ENCODE measurements around the gene RPL18. TPM values are rescaled to one million over a fixed set of nuclear protein-coding genes. Genes with fewer than 3 reads are reported as not detected.
A peak's percentile ranks its signal among the peaks of the same experiment; 100 is the strongest.

RPL18 gene
- total RNA-seq, 2 experiments from 2014 or later: 1,968 to 2,008 TPM

DNA sequence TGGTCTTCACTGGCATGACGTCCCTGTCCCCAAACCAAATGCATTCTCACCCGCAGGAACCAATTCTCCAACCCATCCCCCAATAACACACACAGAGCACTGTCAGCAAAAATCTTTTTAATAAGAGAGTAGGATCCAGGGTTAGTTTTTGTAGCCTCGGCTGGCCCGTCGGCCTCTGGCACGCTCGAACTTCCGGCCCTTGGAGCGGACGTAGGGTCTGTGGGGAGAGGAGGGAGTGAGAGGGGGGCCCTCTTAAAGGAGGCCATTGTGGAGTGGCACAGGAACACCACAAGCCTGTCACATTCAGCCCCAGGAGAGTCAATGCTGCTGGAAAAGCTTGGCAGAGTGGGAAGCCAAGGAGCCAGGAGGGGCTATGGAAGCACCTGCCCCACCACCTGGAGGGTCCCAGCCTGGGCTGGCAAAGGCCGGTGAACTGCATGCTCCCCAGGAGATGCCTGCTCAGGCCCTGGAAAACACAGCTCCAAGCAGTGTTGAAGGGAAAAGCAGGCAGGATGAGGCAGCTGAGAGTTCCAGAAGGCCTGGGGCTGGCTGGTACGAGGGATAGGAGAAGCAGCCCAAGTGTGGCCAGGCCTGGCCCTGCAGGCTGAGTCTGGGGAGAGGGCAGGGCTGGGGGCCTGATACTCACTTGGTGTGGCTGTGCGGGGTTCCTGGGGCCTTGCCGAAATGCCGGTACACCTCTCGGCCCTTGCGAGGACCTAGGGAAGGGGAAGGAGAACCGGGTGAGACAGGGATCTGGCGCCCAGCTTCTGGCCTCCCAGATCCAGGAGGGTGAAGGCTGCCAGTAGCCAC, 3.5 kb downstream of the RPL18 start:
- no peak for DNase-seq
- H3K4me1 Mint-ChIP-seq: peaks cover 25% of the 10 kb centered on the region
- H3K4me3 Mint-ChIP-seq: peak overlapping the region; percentile 37
- H3K36me3 Mint-ChIP-seq: peaks cover 50% of the 10 kb centered on the region
- H3K27me3 Mint-ChIP-seq: no peaks in the 10 kb centered on the region
- H3K9me3 Mint-ChIP-seq: no peaks in the 10 kb centered on the region
- H3K27ac Mint-ChIP-seq: peak overlapping the region; percentile 32

DNA sequence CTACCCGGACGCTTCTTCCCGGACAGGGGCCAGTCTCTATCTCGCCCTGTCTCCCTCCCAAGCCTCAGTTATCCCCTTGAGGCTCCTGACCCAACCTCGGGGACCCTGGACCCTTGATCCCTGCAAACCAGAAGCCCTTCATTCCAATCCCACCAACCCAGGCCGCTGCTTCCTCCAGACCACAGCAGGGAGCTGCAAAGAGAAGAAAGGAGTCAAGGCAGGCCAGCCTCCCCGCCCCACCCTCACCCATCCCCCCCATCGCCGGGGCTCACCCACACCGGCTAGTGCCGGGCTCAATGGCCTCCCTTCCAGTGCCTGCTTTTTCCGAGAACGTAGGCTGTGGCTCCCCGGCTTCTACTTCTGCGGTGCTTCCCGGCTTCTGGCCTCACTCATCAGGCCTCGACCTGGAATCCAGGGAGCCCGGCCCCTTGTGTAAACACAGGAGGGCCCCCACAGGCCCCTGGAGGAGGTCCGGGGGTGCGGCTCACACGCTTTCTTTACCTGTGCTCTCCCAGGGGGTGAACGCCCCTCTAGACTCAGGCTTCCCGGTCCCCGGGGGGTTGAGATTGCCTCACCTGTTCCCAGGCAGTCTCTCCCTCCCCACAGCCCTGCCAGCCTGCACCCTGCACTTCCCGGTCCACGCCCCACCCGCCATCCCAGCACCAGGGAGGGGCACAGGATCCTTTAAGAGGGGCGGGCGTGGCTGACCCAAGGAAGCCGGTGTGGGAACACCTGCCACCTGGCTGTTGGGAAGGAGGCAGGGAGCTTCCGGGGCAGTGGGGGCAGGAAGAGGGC, 4.3 kb downstream of the RPL18 start, which contains the start of gene FAM83E:
Gene FAM83E (minus strand): TSS at position 641 of the 795 bp plus-strand sequence. CDS start 1,704 bp downstream, outside the sequence.
- Mint-ChIP-seq H3K27ac (peak within 1 kb of the TSS; percentile 60), H3K36me3 (peaks cover 45% of the 10 kb centered on the region), H3K4me1 (peaks cover 18% of the 10 kb centered on the region), H3K27me3 (no peaks in the 10 kb centered on the region), H3K4me3 (peak within 1 kb of the TSS; percentile 37), H3K9me3 (no peaks in the 10 kb centered on the region)
- no peak for DNase-seq

DNA sequence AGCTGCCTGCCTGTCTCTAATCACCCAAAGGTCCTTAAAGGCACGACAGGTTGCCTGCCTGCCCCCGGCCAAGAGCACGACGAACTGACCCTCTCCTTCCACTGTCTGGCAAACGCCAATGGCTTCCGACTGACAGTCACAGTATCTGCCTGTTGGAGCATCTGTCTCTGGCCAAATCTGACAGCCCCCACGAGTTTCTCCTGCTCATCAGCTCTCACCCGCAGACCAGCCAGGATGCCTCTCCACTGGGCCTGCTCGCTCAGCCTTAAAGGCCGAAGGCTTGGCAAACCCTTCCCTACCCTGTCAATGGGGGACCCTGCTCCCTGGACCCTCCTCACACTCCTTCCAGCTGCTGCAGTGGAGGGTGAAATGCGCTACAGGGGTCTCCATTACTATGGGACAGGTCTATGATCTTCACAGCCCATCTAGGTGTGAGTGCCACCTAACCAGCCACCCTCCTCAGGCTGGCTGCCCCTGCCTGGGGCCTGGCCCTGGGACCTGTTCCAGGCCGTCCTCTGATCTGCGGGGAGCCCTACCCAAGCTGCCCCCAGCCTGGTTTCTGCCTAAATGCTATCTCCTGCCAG, 5.0 kb downstream of the RPL18 start:
- Mint-ChIP-seq H3K27ac (peak overlapping the region; percentile 60), H3K9me3 (no peaks in the 10 kb centered on the region), H3K27me3 (no peaks in the 10 kb centered on the region), H3K36me3 (peaks cover 42% of the 10 kb centered on the region), H3K4me1 (peaks cover 15% of the 10 kb centered on the region), H3K4me3 (peak overlapping the region; percentile 34)
- DNase-seq: no peak

DNA sequence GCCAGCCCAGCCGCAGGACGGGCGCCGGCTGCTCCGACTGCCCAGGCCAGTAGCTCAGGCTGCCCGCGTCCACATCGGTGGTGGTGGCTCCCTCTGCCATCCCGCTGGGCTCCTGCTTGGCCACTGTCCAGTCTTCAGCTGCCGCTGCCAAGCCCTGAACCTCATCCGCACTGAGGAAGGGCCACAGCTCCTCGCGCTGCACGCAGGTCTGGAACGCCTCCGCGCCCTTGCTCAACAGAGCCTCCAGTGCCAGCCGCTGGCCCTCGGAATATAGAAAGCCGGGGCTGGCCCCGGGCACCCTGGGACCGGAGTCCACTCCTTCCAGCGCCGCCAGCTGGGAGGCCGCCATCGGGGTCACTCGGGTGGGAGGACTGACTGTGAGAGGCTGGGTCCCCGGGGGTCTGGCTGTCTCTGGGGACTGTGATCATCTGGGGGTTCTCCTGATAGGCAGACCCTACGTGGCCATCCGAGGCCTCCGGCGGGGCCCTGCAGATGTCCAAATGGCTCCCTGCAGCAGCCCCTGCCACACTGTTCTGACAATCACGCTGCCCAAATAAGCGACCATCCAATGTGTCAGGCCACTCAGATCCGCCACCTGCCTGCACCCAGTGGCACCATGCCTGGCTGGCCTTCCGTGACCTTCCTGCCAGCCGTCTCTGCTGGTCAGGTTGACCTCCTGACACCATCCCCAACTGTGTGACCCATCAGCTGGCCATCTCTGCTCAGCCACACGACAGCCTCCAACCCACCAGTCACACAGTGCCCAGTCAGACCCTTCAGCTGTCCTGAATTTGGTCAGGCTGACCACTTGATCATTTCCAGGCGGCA, 5.7 kb downstream of the RPL18 start:
- peak overlapping the region; percentile 6 for H3K4me3 Mint-ChIP-seq
- H3K27me3 Mint-ChIP-seq: no peaks in the 10 kb centered on the region
- DNase-seq: no peak
- H3K27ac Mint-ChIP-seq: peak overlapping the region; percentile 50
- peaks cover 37% of the 10 kb centered on the region for H3K36me3 Mint-ChIP-seq
- H3K4me1 Mint-ChIP-seq: peaks cover 15% of the 10 kb centered on the region
- H3K9me3 Mint-ChIP-seq: no peaks in the 10 kb centered on the region

DNA sequence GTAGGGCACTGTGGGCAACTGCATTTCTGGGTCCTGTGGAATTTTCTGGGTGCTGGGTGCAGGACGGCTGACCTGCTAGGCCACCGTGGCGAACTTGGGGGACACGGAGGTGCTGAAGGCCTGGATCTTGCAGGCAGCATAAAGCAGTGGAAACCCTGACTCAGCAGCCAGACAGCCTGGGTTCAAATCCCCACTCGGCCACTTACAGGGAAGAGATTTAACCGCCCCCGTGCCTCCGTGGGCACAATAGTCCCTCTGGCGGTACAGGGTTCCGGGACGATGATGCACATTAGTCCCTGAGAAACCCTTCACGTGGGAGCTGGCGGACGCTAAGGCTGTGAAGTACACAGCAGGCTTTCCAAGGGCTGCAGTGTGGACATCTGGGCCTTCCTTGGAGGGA, 7.1 kb downstream of the RPL18 start:
- Mint-ChIP-seq H3K36me3 (peaks cover 23% of the 10 kb centered on the region), H3K27me3 (no peaks in the 10 kb centered on the region), H3K4me1 (peaks cover 10% of the 10 kb centered on the region), H3K9me3 (no peaks in the 10 kb centered on the region), H3K4me3 (no peak overlapping the region), H3K27ac (peak overlapping the region; percentile 54)
- no peak for DNase-seq

DNA sequence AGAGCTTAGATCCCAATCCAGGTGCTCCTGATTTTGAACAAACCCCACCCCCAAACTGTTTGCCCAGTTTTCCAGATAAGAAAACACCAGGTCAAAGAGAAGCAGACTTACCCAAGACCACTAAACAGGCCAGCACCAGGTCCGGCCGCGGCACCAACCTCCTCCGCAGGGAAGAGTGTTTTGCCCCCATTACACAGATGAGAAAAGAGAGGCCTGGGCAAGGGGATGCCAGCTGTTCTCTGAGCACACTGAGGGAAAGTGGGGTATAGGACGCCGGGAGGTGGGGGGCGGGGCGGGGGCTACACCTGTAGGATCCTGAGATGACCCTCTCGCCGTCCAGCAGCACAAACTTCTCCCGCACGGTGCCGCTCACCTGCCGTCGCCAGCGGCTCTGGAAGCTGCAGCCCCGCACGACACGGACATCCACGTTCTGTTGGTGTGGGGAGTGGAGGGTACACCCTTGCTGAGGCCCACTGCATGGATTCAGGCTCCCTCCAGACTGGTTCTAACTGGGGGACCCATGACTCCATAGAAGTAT, 9.3 kb downstream of the RPL18 start:
- peaks cover 11% of the 10 kb centered on the region for H3K36me3 Mint-ChIP-seq
- H3K27ac Mint-ChIP-seq: no peak overlapping the region
- DNase-seq: no peak
- H3K27me3 Mint-ChIP-seq: no peaks in the 10 kb centered on the region
- no peak overlapping the region for H3K4me3 Mint-ChIP-seq
- peaks cover 5% of the 10 kb centered on the region for H3K4me1 Mint-ChIP-seq
- H3K9me3 Mint-ChIP-seq: no peaks in the 10 kb centered on the region

DNA sequence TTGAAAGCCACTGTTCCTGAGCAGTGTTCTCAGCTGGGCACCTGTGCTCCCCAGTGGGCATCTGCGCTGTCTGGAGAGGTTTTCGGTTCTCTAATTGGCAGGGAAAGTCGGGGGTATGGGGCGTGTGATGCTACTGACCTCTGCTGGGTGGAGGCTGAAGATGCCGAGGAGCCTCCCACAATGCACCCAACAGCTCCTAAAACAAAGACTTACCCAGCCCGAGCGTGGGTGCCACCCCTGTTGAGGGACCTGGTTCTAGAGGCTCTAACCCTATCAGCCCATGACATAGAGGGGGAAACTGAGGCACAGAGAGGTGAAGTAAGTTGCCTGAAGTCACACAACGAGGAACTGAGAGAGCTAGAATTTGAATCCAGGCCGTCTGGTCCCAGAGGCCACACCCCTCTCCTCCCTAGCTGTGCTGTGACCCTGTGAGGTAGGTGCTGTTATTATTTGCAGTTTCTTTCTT, 10.1 kb downstream of the RPL18 start:
- Mint-ChIP-seq H3K4me1 (peaks cover 3% of the 10 kb centered on the region), H3K4me3 (no peak overlapping the region), H3K9me3 (no peaks in the 10 kb centered on the region), H3K27ac (no peak overlapping the region), H3K36me3 (peaks cover 6% of the 10 kb centered on the region), H3K27me3 (no peaks in the 10 kb centered on the region)
- DNase-seq: peak; percentile 47

DNA sequence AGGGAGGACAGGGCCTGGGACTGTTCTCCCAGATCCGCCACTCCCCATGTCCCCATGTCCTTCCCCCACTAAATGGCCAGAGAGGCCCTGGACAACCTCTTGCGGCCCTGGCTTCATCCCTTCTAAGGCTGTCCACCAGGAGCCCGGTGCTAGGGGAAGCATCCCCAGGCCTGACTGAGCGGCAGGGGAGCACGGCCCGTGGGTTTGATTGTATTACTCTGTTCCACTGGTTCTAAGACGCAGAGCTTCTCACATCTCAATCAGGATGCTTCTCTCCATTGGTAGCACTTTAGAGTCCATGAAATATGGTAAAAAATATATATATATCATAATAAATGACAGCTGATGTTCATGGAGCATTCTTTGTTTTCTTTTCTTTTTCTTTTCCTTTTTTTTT, 11.6 kb downstream of the RPL18 start:
- Mint-ChIP-seq H3K4me3 (no peak overlapping the region), H3K9me3 (no peaks in the 10 kb centered on the region), H3K4me1 (no peaks in the 10 kb centered on the region), H3K27me3 (no peaks in the 10 kb centered on the region), H3K27ac (no peak overlapping the region), H3K36me3 (peaks cover 2% of the 10 kb centered on the region)
- no peak for DNase-seq

DNA sequence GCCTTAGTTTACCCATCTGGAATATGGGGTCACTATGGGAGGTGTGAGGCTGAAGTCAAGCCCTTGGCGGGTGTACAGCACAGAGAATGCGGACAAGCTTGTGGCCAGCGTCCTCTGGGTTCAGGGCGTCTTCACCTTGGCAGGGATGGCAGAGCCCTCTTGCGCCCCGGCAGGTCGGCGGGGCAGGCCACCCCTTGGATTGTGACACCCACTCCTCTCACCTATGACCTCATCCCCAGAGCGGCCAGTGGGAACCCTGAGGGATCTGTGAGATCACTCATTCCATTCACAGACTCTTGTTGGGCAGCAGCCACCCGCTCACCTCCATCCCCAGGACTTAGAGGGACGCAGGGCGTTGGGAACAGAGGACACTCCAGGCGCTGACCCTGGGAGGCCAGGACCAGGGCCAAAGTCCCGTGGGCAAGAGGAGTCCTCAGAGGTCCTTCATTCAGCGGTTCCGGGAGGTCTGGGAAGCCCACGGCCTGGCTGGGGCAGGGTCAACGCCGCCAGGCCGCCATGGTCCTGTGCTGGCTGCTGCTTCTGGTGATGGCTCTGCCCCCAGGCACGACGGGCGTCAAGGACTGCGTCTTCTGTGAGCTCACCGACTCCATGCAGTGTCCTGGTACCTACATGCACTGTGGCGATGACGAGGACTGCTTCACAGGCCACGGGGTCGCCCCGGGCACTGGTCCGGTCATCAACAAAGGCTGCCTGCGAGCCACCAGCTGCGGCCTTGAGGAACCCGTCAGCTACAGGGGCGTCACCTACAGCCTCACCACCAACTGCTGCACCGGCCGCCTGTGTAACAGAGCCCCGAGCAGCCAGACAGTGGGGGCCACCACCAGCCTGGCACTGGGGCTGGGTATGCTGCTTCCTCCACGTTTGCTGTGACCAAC, 12.3 kb downstream of the RPL18 start, which contains the start of gene SPACA4:
Gene SPACA4 (plus strand): TSS at position 280 of the 896 bp plus-strand sequence. CDS start 237 bp downstream, at position 517.
- peaks cover 2% of the 10 kb centered on the region for H3K36me3 Mint-ChIP-seq
- no peak within 1 kb of the TSS for H3K4me3 Mint-ChIP-seq
- H3K4me1 Mint-ChIP-seq: no peaks in the 10 kb centered on the region
- no peak within 1 kb of the TSS for H3K27ac Mint-ChIP-seq
- DNase-seq: no peak
- no peaks in the 10 kb centered on the region for H3K9me3 Mint-ChIP-seq
- H3K27me3 Mint-ChIP-seq: no peaks in the 10 kb centered on the region

DNA sequence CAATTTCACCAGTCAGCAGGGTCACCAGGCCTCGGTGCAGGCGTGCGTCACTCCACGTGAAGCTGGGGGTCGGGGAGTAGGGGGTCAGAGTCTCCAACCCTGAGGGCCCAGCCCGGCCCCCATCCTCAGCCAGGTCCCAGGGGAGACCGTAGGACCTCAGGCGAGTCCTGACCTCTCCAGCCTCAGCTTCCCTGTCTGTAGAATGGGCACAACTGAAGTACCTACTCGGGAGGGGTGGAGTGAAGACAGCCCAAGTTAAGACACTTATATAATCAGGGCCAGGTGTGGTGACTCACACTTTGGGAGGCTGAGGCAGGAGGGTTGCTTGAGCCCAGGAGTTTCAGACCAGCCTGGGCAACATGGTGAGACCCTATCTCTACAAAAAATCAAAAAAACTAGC, 15.1 kb downstream of the RPL18 start:
- Mint-ChIP-seq H3K4me1 (no peaks in the 10 kb centered on the region), H3K36me3 (peaks cover 1% of the 10 kb centered on the region), H3K9me3 (no peaks in the 10 kb centered on the region), H3K27me3 (no peaks in the 10 kb centered on the region), H3K4me3 (no peak overlapping the region), H3K27ac (no peak overlapping the region)
- no peak for DNase-seq

DNA sequence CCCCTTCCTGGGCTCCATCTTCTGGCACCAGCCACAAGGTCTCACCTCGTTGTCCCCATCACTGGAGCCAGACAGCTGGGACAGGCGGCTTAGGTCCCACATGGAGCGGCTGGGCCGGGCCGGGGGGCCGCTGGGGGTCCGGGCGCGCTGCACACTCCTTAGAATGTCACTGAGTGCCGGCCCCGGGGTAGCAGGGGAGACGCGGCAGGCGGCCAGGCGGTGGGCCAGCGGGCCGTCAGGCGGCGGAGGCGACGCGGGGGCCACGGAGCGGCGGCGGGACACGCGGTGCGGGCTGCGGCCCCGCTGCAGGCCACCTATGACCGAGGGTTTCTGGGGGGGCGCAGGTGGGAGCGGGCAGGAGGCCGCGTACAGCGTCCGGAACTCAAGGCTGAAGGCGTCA, 15.5 kb downstream of the RPL18 start:
- Mint-ChIP-seq H3K27me3 (no peaks in the 10 kb centered on the region), H3K9me3 (no peaks in the 10 kb centered on the region), H3K4me3 (no peak overlapping the region), H3K4me1 (no peaks in the 10 kb centered on the region), H3K36me3 (no peaks in the 10 kb centered on the region), H3K27ac (no peak overlapping the region)
- no peak for DNase-seq

DNA sequence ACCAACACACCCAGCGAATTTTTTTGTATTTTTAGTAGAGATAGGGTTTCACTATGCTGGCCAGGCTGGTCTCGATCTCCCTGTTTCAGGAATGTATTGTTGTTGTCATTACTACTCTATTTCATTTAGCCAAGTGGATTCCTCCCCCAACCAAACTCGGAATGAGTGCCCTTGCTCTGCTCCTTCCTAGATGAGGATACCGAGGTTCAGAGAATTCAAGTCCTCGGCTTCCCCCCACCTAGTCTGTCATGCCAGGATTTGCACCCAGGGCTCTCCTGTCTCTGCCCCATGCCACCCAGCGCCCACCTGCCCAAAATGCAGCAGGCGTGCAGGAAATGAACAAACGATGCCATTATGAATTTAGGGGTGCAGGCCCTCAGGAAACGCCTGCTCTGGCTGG, 16.0 kb downstream of the RPL18 start:
- Mint-ChIP-seq H3K4me1 (no peaks in the 10 kb centered on the region), H3K27me3 (no peaks in the 10 kb centered on the region), H3K9me3 (no peaks in the 10 kb centered on the region), H3K4me3 (no peak overlapping the region), H3K36me3 (no peaks in the 10 kb centered on the region), H3K27ac (no peak overlapping the region)
- no peak for DNase-seq

DNA sequence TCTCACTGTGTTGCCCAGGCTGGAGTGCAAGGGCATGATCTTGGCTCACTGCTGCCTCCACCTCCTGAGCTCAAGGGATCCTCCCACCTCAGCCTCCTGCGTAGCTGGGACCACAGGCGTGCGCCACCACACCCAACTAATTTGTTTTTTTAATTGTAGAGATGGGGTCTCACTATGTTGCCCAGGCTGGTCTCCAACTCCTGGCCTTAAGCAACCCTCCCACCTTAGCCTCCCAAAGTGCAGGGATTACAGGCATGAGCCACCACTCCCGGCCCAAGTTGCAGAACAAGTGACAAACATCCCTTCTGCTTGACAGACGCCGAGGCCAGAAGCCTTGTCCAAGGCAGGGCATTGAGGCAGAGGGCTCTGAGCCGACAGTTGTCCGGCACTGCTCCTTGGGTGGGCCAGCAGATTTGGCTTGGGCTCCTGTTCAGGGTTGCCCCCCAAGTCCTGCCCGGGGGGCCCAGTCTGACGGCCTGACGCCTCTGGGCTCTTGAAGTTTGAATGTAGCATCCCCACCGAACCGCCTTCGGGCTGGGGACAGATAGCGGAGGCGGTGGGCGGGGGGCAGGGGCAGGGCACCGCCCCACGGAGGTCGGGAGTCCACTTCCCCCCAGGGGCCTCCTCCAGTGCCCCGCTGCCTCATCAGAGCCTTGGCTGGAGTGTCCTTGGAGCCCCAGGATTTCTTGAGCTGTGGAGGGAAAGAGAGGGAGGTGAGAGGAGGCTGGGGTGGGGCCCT, 18.1 kb downstream of the RPL18 start:
- Mint-ChIP-seq H3K9me3 (no peaks in the 10 kb centered on the region), H3K27me3 (no peaks in the 10 kb centered on the region), H3K4me3 (no peak overlapping the region), H3K4me1 (no peaks in the 10 kb centered on the region), H3K27ac (no peak overlapping the region), H3K36me3 (no peaks in the 10 kb centered on the region)
- DNase-seq: no peak

Data from activated naive CD8-positive, alpha-beta T cell treated with anti-CD3 and anti-CD28 coated beads for 36 hours (primary cell).